ENCODE data around the gene B3GNT3. TPM values are rescaled to one million over a fixed set of nuclear protein-coding genes. Genes with fewer than 3 reads are reported as not detected.
"Not testable (repeated sequence)": the region's sequence is repeated elsewhere in the genome, so short reads cannot be mapped to it uniquely, and the experiment has no call there.

The B3GNT3 gene
- total and polyA plus RNA-seq, 2 donors (not counting 1 experiment from before 2014, with no cell fraction given), result 0.06 TPM; not detected in 1

GRCh38 chr19:17798599-17798998, 3.7 kb downstream of the B3GNT3 start:
- H3K79me2 ChIP-seq (ENCODE audit: control insufficient read depth, insufficient read depth, low read length); intact Hi-C loops (cut with micrococcal nuclease); ATAC-seq (ENCODE audit: low read depth); H4K20me1 ChIP-seq (ENCODE audit: control insufficient read depth, insufficient read depth, low read length, poor library complexity, severe bottlenecking); DNase-seq; H3K36me3 ChIP-seq (replicated peaks in 1 of 2; ENCODE audit: control extremely low read depth in 1 of 2, control insufficient read depth in 1 of 2, extremely low read depth in 1 of 2, insufficient read depth in 2 of 2, low read length in 1 of 2); H3K4me3 ChIP-seq (ENCODE audit: control extremely low read depth in 1 of 5, extremely low read depth in 1 of 5, insufficient read depth in 1 of 5, low read depth in 2 of 5, low read length in 4 of 5); H2AFZ ChIP-seq (ENCODE audit: insufficient read depth, low read depth, low read length, poor library complexity, severe bottlenecking); H3K4me2 ChIP-seq (replicated peaks; ENCODE audit: low read depth, low read length, poor library complexity, severe bottlenecking); H3K9ac ChIP-seq (ENCODE audit: low read length); H3K9me3 Mint-ChIP-seq (ENCODE audit: insufficient read depth); H3K4me3 Mint-ChIP-seq; H3K27ac Mint-ChIP-seq; H3K27ac ChIP-seq (ENCODE audit: low read length in 2 of 2): not testable (repeated sequence)
- 84% methylated on average over 3 of the region's 3 CpGs for WGBS (ENCODE audit: insufficient coverage)
- Histone ChIP-seq H3K9me3 (ENCODE audit: control extremely low read depth in 1 of 3, control insufficient read depth in 2 of 3, insufficient read depth in 1 of 3, low read length in 2 of 3) (peaks cover 0 to 18% (median 0%) of the 10 kb centered on the region in 3 donors), H3K27me3 (replicated peaks in 1 of 4; ENCODE audit: control extremely low read depth in 1 of 4, control insufficient read depth in 3 of 4, insufficient read depth in 4 of 4, low read length in 3 of 4) (peaks cover 0 to 40% (median 22%) of the 10 kb centered on the region in 4 experiments), H3K4me1 (ENCODE audit: control insufficient read depth in 2 of 2, insufficient read depth in 2 of 2, low read length in 2 of 2) (peaks cover 32 to 35% of the 10 kb centered on the region in 2 donors)
- peaks cover 35% of the 10 kb centered on the region for H3K4me1 Mint-ChIP-seq
- H3K27me3 Mint-ChIP-seq, result peaks cover 17% of the 10 kb centered on the region
- POLR2A ChIA-PET, result interaction anchor here (0.6 to 0.7 kb wide), 2 partner anchors 11 to 47 kb away, joined by 5 to 12 read pairs; partner anchors contain the start of gene FCHO1
- CTCF ChIA-PET, result interaction anchor here (0.6 to 1.2 kb wide), 2 partner anchors 17 to 94 kb away, joined by 3 to 5 read pairs; no protein-coding TSS in a partner anchor

GRCh38 chr19:17802137-17802858, 7.4 kb downstream of the B3GNT3 start:
- Histone ChIP-seq H3K4me3 (ENCODE audit: control extremely low read depth in 1 of 5, extremely low read depth in 1 of 5, insufficient read depth in 1 of 5, low read depth in 2 of 5, low read length in 4 of 5) (no peak overlapping the region), H3K9me3 (ENCODE audit: control extremely low read depth in 1 of 3, control insufficient read depth in 2 of 3, insufficient read depth in 1 of 3, low read length in 2 of 3) (peaks cover 0 to 6% (median 0%) of the 10 kb centered on the region in 3 donors), H3K27ac (ENCODE audit: low read length in 2 of 2) (no peak overlapping the region), H3K27me3 (replicated peaks in 1 of 4; ENCODE audit: control extremely low read depth in 1 of 4, control insufficient read depth in 3 of 4, insufficient read depth in 4 of 4, low read length in 3 of 4) (peaks cover 0 to 9% (median 2%) of the 10 kb centered on the region in 4 experiments), H3K4me2 (replicated peaks; ENCODE audit: low read depth, low read length, poor library complexity, severe bottlenecking) (peak overlapping the region; percentile 64), H2AFZ (ENCODE audit: insufficient read depth, low read depth, low read length, poor library complexity, severe bottlenecking) (no peak overlapping the region), H3K79me2 (ENCODE audit: control insufficient read depth, insufficient read depth, low read length) (no peaks in the 10 kb centered on the region), H4K20me1 (ENCODE audit: control insufficient read depth, insufficient read depth, low read length, poor library complexity, severe bottlenecking) (no peaks in the 10 kb centered on the region), H3K4me1 (ENCODE audit: control insufficient read depth in 2 of 2, insufficient read depth in 2 of 2, low read length in 2 of 2) (peaks cover 8 to 15% of the 10 kb centered on the region in 2 donors), H3K9ac (ENCODE audit: low read length) (no peak overlapping the region), H3K36me3 (replicated peaks in 1 of 2; ENCODE audit: control extremely low read depth in 1 of 2, control insufficient read depth in 1 of 2, extremely low read depth in 1 of 2, insufficient read depth in 2 of 2, low read length in 1 of 2) (no peaks in the 10 kb centered on the region)
- 72% methylated on average over 12 of the region's 12 CpGs for WGBS (ENCODE audit: insufficient coverage)
- no peak for DNase-seq
- Mint-ChIP-seq H3K4me1 (peaks cover 12% of the 10 kb centered on the region), H3K27me3 (peaks cover 4% of the 10 kb centered on the region), H3K4me3 (peak overlapping the region; percentile 8), H3K9me3 (ENCODE audit: insufficient read depth) (no peaks in the 10 kb centered on the region), H3K27ac (no peak overlapping the region)
- no peak for TF ChIP-seq EZH2 (IDR thresholded peaks at IDR 0.05; ENCODE audit: borderline replicate concordance, insufficient read depth, low read depth, low read length, poor library complexity, severe bottlenecking)
- no peak for TF ChIP-seq CTCF (IDR thresholded peaks at IDR 0.05)
- CTCF ChIA-PET, result interaction anchor here (1.4 kb wide), 1 partner anchor 8 kb away, joined by 4 read pairs; the partner anchor contains the start of gene B3GNT3
- POLR2A ChIA-PET, result no interaction called here
- no peak for ATAC-seq (ENCODE audit: low read depth)
- intact Hi-C loops (cut with micrococcal nuclease), result no loop called here

All from B cell (primary cell).